Endothelial cell of umbilical vein (primary cell): Measurements from ENCODE around the gene RXFP1. TPM values are rescaled to one million over a fixed set of nuclear protein-coding genes. Genes with fewer than 3 reads are reported as not detected.

ENCODE experiments used
- BruUV-seq: library from RNA; stranded (reverse); fragments of 400-500 nt; replicated peaks from 2 replicates; lab custom pipeline; 2021; lab: Mats Ljungman, UMichigan
- CTCF ChIA-PET: fragments of 300-600, 350-600 bp; sonication (Branson Sonifier 250); formaldehyde crosslinking; loops from one replicate; lab custom pipeline; 2021; ENCODE audit warnings: antibody characterized with exemption, inconsistent platforms; lab: Charles Lee
- POLR2A ChIA-PET: fragments of 300-600, 350-600 bp; sonication (Branson Sonifier 250); formaldehyde crosslinking; loops from one replicate; lab custom pipeline; 2021; ENCODE audit warnings: antibody characterized with exemption, inconsistent platforms; lab: Charles Lee
- DNase-seq: peaks from one replicate; pipeline ENCODE4 v3.0.0-alpha.2; 2011; ENCODE audit warnings: low read depth, low spot score
- FAIRE-seq: peaks from 2 replicates; lab custom pipeline; 2011; peaks lifted over from hg19 to GRCh38; lab: Jason Lieb, UNC
- H2AFZ ChIP-seq: 2 replicates; pipeline ENCODE4 v1.6.0; 2012; ENCODE audit warnings: low read depth, low read length, control low read depth, inconsistent platforms
- H3K27ac ChIP-seq: 2 replicates; pipeline ENCODE4 v1.5.1; 2011; ENCODE audit warnings: low read depth, mild to moderate bottlenecking, control low read depth, low read length, moderate library complexity; ENCODE audit not compliant: insufficient read depth
- H3K27me3 ChIP-seq, 2 experiments: 2 replicates each; pipeline versions ENCODE4 v1.6.0 to v1.6.1; 2011; ENCODE audit warnings: low read length in 2 of 2, mixed read lengths in 1 of 2; ENCODE audit not compliant: control insufficient read depth in 2 of 2, insufficient read depth in 2 of 2
- H3K36me3 ChIP-seq, 2 experiments: 2 replicates in 1 of 2; 3 replicates in 1 of 2; pipeline ENCODE4 v1.5.1; 2011; ENCODE audit warnings: low read length in 2 of 2, mild to moderate bottlenecking in 1 of 2, moderate library complexity in 1 of 2; ENCODE audit not compliant: control insufficient read depth in 2 of 2, insufficient read depth in 2 of 2; ENCODE audit errors: extremely low read depth in 1 of 2
- H3K4me1 ChIP-seq: 3 replicates; pipeline ENCODE4 v1.5.1; 2011; ENCODE audit warnings: mild to moderate bottlenecking, low read length; ENCODE audit not compliant: control insufficient read depth, insufficient read depth; ENCODE audit errors: extremely low read depth
- H3K4me2 ChIP-seq: 2 replicates; pipeline ENCODE4 v1.6.1; 2011; ENCODE audit warnings: low read length, control low read depth, mixed read lengths; ENCODE audit not compliant: insufficient read depth
- H3K4me3 ChIP-seq, 3 experiments: fragments of 200-600 bp in 1 of 3; sonication (generic), shearing (Covaris generic) in 1 of 3; replicated peaks in 1 of 3; 2 replicates each; pipeline ENCODE4 v1.5.1; 2011 to 2016; ENCODE audit warnings: control low read depth in 3 of 3, low read length in 3 of 3, mild to moderate bottlenecking in 2 of 3, inconsistent platforms in 1 of 3, low read depth in 1 of 3, moderate library complexity in 1 of 3; ENCODE audit not compliant: insufficient read depth in 1 of 3
- H3K79me2 ChIP-seq: 2 replicates; pipeline ENCODE4 v1.6.0; 2012; ENCODE audit warnings: low read length, inconsistent platforms; ENCODE audit not compliant: control insufficient read depth, insufficient read depth
- H3K9ac ChIP-seq: replicated peaks from 2 replicates; pipeline ENCODE3; 2011; ENCODE audit warnings: low read length, control low read depth; ENCODE audit not compliant: insufficient read depth; ENCODE audit errors: extremely low read depth
- H3K9me1 ChIP-seq: replicated peaks from 3 replicates; pipeline ENCODE4 v1.6.0; 2011; ENCODE audit warnings: mild to moderate bottlenecking, low read length; ENCODE audit not compliant: control insufficient read depth, insufficient read depth; ENCODE audit errors: extremely low read depth
- H3K9me3 ChIP-seq: replicated peaks from 2 replicates; pipeline ENCODE4 v1.5.1; 2012; ENCODE audit warnings: low read length, inconsistent platforms; ENCODE audit not compliant: control insufficient read depth, insufficient read depth
- H4K20me1 ChIP-seq: replicated peaks from 2 replicates; pipeline ENCODE3; 2011; ENCODE audit warnings: mild to moderate bottlenecking, low read length; ENCODE audit not compliant: control insufficient read depth, insufficient read depth; ENCODE audit errors: extremely low read depth
- CTCF ChIP-seq, 2 donors: IDR thresholded peaks; 1 replicate in 1 of 2; 2 replicates in 1 of 2; pipeline ENCODE4 v1.5.1; 2011; ENCODE audit warnings: low read length in 2 of 2, mild to moderate bottlenecking in 2 of 2, moderate library complexity in 2 of 2, control low read depth in 1 of 2, inconsistent platforms in 1 of 2, low read depth in 1 of 2; ENCODE audit not compliant: insufficient read depth in 1 of 2; ENCODE audit errors: extremely low read depth in 1 of 2
- EZH2 ChIP-seq: IDR thresholded peaks from 2 replicates; pipeline ENCODE4 v1.6.1; 2012; ENCODE audit warnings: borderline replicate concordance, low read depth, mild to moderate bottlenecking, moderate library complexity, low read length, inconsistent platforms; ENCODE audit not compliant: severe bottlenecking
- FOS ChIP-seq: IDR thresholded peaks from 2 replicates; pipeline ENCODE4 v1.6.1; 2011; ENCODE audit warnings: mild to moderate bottlenecking, low read length, moderate library complexity, borderline replicate concordance; ENCODE audit not compliant: insufficient read depth
- GATA2 ChIP-seq: IDR thresholded peaks from 2 replicates; pipeline ENCODE4 v1.7.0; 2011; ENCODE audit warnings: low read depth, mild to moderate bottlenecking, moderate library complexity, mixed read lengths, low read length; ENCODE audit not compliant: insufficient read length, insufficient read depth
- JUN ChIP-seq: IDR thresholded peaks from 2 replicates; pipeline ENCODE4 v1.6.1; 2011; ENCODE audit warnings: borderline replicate concordance, low read depth; ENCODE audit not compliant: insufficient read length, insufficient read depth
- MAX ChIP-seq: IDR thresholded peaks from 2 replicates; pipeline ENCODE4 v1.6.1; 2011; ENCODE audit not compliant: insufficient read depth, insufficient read length
- MYC ChIP-seq: IDR thresholded peaks from one replicate; pipeline ENCODE4 v1.6.1; 2011; ENCODE audit warnings: mild to moderate bottlenecking, low read depth, low read length
- POLR2A ChIP-seq: IDR thresholded peaks from 2 replicates; pipeline ENCODE4 v1.6.1; 2012; ENCODE audit warnings: low read depth, mild to moderate bottlenecking, control low read depth, low read length
- POLR2AphosphoS5 ChIP-seq: IDR thresholded peaks from 2 replicates; pipeline ENCODE4 v1.6.1; 2012; ENCODE audit warnings: low read depth, mild to moderate bottlenecking, control low read depth, low read length, moderate library complexity; ENCODE audit not compliant: insufficient read depth
- dilution Hi-C: fragments of 300-500 bp; cut with MboI; formaldehyde crosslinking; loops from one replicate; pipeline ENCODE4 v1.15.0; 2019; ENCODE audit warnings: low sequenced_read_pairs; ENCODE audit not compliant: extremely low pct_ligation_motif_present
- intact Hi-C: fragments of 100-400 bp; cut with micrococcal nuclease; formaldehyde crosslinking; loops from one replicate; pipeline ENCODE4 v1.10.0; 2022
- polyA plus RNA-seq, 4 experiments: library from polyadenylated mRNA; depleted of rRNA in 3 of 4; stranded (reverse) in 3 of 4; unstranded in 1 of 4; fragments of >200 nt; gene quantifications; 2 replicates each; pipeline versions ENCODE4 v1.2.1 to v1.2.3, GENCODE V29; 2011 to 2012; ENCODE audit warnings: missing spikeins in 1 of 4
- total RNA-seq: library from RNA; stranded (reverse); gene quantifications from 2 replicates; pipeline ENCODE4 v1.2.3, GENCODE V29; 2021

RXFP1 gene
- total and polyA plus RNA-seq, 2 donors (not counting 3 experiments of a cell fraction or from before 2014, with no cell fraction given), result not detected

- Histone ChIP-seq H3K9me1 (no peaks in the 10 kb centered on the region), H3K27me3 (peaks cover 0 to 3% of the 10 kb centered on the region in 2 experiments), H4K20me1 (no peaks in the 10 kb centered on the region), H3K36me3 (no peaks in the 10 kb centered on the region), H3K27ac (no peak overlapping the region), H3K9me3 (no peaks in the 10 kb centered on the region), H2AFZ (no peak overlapping the region), H3K4me2 (no peak overlapping the region), H3K4me3 (no peak overlapping the region), H3K9ac (no peak overlapping the region), H3K4me1 (no peaks in the 10 kb centered on the region), H3K79me2 (no peaks in the 10 kb centered on the region)
- FAIRE-seq, result no peak
- ChIA-PET CTCF (interaction anchor here (0.9 to 2.1 kb wide), 2 partner anchors 8 to 95 kb away, joined by 3 to 7 read pairs; no protein-coding TSS in a partner anchor), POLR2A (no interaction called here)
- TF ChIP-seq MAX, result no peak
- no peak for TF ChIP-seq MYC
- no peak for TF ChIP-seq GATA2
- TF ChIP-seq POLR2AphosphoS5, result no peak
- no peak for TF ChIP-seq FOS
- no peak for TF ChIP-seq CTCF (IDR thresholded peaks at IDR 0.05; ENCODE audit: extremely low read depth in 1 of 2, insufficient read depth in 1 of 2, low read depth in 1 of 2, low read length in 2 of 2)
- TF ChIP-seq POLR2A, result no peak
- no peak for TF ChIP-seq JUN
- no peak for TF ChIP-seq EZH2
- BruUV-seq, result no TSS peak
- dilution Hi-C loops (no loop called here), intact Hi-C loops (no loop called here)
- no peak for DNase-seq
These were observed 69.1 kb downstream of the RXFP1 start for GRCh38 chr4:158590824-158591223.
